Activated CD4-positive, alpha-beta T cell treated with anti-CD3 and anti-CD28 coated beads, Interleukin-2, amount 50 U/mL, for 16 hours (primary cell): ENCODE measurements around the gene ZNF100.
A peak's percentile ranks its signal among the peaks of the same experiment; 100 is the strongest.
"Not testable (repeated sequence)": the region's sequence is repeated elsewhere in the genome, so short reads cannot be mapped to it uniquely, and the experiment has no call there.

Experiments used
- DNase-seq: peaks from one replicate; pipeline ENCODE4 v3.0.0-alpha.2; 2020

Gene ZNF100

DNA sequence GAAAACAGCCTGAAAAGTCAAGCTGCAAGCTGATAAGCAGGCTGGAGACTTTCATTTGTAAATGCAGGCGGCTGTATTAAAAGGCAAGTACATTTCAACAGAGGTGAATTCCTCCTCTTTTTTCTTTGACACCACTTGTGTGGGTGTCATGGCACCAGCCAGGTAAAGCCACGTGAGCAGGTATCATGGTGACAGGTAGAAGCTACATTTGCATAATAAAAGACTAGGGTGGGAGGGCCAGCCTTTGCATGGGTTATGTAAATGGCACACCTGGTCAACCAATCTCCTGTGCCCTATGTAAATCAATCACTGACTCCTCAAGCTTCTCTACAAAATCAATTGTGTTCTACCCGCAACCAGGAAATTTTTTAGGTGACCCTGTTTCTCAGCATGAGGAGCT is 68.2 kb downstream of the ZNF100 start:
- no peak for DNase-seq

DNA sequence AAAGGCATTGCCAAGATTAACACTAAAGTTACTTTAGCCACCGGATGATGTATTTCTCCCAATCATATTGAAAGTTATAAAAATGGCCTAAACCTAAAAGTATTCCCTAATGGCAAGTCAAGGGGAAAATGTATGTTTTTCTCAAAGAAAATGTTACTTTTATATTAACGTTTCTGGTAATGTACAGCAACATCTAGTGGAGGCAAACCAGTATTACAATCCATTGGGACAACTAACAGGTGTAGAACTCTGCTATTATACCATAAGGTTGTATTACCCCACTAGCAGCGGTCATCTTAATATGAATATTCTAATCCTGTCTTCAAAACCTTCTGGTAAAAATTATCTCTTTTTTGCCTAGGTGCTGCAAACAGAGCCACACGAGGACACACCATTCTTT is 69.2 kb downstream of the ZNF100 start:
- DNase-seq = peak; percentile 20

DNA sequence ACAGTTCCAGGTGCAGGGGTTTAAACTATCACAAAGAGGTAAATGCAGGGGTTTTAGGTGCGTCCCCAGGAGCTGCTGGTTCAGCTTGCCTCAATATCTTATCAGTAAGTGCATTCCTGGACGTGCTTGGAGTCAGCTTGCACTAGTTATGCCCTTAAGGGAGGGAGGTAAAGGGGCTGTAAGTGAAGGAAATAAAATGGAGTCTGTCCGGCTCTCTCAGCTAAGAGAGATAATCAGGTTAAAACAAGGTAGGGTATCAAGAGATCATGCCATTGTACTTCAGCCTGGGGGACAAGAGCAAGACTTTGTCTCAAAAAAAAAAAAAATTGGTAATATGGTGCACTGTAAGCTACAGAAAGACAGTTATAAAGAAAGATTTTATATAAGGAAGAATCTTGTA is 69.7 kb downstream of the ZNF100 start:
- DNase-seq = no peak

DNA sequence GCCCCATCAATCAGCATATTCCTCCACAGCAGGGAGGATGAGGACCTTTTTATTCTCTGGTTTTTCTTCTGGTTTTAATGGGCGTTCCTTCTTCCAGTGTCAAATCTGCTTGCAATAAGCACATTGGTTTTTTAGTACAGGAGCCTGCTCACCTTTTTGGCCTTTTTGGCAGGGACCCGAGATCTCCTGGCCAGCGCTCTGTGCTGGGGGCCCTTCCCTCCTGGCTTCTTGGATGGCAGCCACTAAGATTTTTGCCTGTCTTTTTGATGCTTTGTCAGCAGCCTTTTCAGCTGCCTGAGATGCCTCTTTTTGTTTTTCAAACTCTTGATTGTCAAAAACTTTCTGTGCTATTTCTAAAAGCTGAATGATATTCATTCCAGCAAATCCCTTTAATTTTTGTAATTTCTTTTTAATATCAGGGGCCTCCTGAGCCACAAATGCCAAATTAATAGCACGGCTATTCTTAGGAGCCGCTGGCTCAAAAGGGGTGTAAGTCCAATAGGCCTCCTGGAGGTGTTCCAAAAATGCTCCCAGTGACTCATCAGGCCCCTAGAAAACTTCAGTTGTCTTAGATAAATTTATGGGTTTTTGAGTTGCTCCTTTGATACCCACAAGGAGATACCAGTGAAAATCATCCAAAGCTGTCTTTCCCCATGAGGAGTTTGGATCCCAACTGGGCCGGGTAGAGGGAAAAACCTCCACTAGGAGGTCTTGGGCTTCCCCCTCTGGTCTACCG is 73.0 kb downstream of the ZNF100 start:
- no peak for DNase-seq

DNA sequence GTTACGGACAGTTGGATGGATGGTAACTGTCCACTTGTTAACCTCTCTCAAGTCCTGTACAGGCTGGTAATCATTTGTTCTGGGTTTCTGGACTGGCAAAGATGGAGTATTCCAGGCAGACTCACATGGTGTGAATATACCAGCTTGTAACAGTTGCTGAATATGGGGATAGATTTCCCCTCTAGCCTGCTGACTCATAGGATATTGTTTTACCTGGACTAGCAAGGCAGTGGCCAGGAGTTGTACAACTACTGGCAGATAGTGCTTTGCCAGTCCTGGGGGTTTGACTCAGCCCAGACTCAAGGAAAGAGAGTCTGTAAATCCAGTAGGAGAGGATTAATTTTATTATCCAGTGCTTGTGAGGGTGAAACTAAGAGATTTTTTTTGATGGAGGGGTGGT is 74.0 kb downstream of the ZNF100 start:
- no peak for DNase-seq

DNA sequence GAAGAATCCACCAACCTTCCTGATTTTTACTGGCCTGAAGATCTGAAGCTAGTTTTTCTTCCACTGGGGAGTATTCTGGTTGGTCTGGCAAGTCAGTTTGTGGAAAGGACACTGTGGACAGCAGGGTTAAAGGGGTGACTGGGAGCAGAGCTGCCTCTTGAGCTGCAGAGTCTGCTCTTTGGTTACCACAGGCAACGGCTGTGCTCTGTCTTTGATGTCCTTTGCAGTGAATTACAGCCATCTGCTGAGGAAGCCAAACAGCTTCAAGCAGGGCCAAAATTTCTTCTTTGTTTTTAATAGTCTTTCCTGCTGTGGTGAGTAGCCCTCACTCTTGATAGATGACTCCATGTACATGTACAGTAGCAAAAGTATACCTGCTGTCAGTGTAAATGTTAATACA is 75.7 kb downstream of the ZNF100 start:
- DNase-seq = no peak

DNA sequence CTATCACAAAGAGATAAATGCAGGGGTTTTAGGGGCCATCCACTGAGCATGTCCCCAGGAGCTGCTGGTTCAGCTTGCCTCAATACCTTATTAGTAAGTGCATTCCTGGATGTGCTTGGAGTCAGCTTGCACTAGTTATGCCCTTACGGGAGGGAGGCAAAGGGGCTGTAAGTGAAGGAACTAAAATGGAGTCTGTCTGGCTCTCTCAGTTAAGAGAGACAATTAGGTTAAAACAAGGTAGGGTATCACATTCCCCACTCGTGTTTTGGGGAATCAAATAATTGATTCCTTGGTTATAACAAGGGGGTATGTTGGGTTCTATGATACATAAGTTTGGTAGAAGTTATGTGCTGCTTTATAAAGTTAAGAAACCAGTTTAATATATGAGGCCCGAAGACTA is 78.9 kb downstream of the ZNF100 start:
- no peak for DNase-seq

DNA sequence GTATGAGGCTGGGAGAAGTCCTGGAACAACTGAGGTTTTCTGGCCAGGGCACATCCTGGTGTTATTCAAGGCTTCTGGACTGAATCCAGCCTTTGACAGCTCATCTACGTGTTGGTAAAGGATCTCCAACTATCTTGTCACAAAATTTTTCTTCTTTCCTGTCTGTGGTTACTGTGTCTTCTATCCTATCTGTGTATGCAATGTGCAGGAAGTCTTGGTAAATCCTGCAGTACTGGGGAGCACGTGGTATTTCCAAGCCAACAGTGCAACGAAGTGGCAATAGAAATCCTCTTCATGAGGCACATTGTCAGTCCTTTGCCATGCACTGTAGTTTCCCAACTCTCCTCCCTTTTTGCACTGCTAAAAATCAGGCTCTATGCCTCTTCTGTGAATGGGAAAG is 86.7 kb downstream of the ZNF100 start:
- DNase-seq = no peak

DNA sequence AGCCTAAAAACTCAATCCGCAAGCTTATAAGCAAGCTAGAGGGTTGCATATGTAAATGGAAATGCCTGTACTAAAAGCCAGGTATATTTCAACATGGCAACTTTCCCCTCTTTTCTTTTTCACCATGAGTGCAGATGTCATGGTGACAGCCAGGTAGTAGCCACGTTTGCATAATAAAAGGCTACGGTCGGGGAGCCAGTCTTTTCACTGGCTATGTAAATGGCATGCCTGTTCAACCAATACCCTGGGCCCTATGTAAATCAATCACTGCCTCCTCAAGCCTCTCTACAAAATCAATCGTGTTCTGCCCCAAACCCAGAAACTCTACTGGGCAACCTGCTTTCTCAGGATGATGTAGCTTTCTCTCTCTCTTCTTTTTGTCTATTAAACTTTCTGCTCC is 87.4 kb downstream of the ZNF100 start:
- no peak for DNase-seq

DNA sequence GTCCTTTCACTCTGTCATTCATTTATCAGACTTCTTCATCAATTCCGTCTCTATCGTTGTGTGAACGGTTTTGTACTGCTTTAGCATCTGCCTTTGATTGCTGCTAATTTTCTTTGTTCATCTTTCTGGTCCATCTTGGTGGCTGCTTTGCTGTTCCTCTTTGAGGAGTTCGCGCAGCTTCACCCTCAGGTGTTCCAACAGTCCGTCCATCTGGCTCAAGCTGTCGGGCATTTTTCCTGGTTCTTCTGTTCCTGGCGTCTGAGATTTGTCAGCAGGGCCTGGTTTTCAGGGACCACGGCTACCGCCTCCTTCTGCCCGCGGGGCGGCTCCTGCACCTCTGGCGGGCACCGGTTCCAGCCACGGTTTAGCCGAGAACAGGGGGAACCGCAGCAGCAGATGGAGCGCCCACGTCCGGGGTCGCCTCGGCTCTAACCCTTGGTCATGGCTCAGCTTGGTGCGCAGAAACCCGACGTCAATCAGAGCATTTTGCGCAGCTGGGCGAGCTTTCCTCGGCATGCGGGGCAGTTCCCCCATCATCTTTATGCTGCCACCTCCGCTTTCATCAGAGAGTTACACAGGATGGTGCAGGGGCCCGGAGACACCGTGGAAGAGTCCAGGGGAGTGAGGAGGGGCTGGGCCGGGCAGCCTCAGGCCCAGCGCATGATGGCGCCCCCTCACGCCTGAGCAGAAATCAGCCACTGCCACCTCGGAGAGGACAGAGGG is 89.5 kb downstream of the ZNF100 start:
- no peak for DNase-seq

DNA sequence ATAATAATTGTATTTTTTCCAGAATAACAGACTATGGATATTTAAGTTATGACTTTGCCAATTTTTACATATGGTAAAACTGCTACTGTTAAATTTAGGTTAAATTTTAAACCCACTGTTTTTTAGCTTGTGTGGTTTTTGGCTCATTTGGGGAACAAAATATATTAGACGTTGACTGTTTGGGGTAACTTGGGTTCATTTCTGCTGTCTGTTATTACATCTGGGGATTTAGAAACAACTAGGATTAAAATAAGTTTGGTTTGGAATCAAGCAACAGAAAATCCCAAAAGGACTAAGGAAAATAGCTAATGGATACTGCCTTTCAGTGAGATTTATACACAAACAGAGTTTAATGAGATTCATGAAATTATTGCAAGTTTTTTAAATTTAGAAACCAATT is 92.9 kb downstream of the ZNF100 start:
- DNase-seq = no peak

DNA sequence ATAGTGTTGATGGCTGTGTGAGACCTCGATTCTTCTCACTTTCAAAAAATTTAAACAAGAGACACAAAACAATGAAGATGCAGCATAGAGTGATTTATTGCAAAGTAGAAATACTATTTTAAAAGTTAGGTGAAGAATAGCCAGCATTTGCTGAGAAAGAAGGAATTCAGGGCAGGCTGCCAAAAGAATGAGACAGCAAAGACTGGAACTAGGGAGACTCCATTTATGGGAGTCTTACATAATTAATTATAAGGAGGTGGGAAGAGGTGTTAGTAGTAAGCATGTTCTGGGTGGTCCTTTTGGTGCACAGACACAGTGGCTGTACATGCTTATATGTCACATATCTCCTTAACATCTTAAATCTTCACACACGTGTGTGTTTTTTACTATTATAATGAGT is 93.9 kb downstream of the ZNF100 start:
- not testable (repeated sequence) for DNase-seq
